ENCODE data around the gene TM4SF18. TPM values are rescaled to one million over a fixed set of nuclear protein-coding genes. Genes with fewer than 3 reads are reported as not detected.

TM4SF18 gene
- total RNA-seq, 4 donors from 2014 or later, result 1.8 to 7.9 (median 3.4) TPM

DNA sequence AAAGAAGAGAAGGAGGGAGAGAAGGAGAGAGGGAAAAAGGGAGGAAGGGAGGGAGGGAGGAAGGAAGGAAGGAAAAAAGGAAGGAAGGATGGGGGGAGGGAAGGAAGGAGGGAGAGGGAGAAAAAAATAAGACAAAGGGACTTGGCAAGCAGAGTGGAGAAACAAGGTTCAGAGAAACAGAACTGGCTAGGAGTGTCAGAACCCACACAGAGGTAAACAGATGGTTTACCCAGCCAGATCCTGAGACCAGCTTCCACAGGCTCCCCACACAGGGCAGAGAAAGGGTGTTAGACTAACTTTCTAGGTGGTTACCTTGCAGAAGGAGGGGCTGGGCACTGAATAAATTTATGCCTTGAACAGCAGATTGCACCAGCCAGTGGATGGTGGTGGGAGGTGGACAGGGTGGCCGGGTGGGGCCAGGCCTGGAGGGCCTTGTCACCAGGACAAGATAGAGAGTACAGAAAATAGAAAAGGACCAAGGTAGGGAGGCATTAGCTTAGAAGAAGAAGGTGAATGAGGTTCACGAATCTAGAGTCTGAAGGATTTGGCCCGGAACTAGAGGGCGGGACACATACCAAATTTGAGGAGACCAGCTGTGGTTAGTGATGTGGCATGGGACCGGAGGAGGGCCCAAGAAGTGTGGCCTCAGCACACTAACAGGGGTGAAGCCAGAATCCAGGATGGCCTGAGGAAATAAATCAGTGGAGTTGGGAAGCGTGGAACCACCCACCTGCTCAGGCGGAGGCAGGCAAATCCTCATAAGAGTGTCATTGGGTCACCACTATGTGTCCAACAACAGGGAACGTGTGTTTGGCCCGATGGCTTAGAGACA, 45.3 kb upstream of the TM4SF18 start:
- no peaks in the 10 kb centered on the region for H3K9me3 ChIP-seq
- peak overlapping the region; percentile 87 for H3K27ac ChIP-seq
- H3K36me3 ChIP-seq, result no peaks in the 10 kb centered on the region
- WGBS, result 79% methylated on average over 9 of the region's 9 CpGs
- DNase-seq (ENCODE audit: low spot score in 2 of 2), result no peak
- TF ChIP-seq EP300 (IDR thresholded peaks at IDR 0.05) (no peak), POLR2AphosphoS5 (IDR thresholded peaks at IDR 0.05) (no peak), POLR2A (IDR thresholded peaks at IDR 0.05) (no peak)
- TF ChIP-seq, protein P1, sequence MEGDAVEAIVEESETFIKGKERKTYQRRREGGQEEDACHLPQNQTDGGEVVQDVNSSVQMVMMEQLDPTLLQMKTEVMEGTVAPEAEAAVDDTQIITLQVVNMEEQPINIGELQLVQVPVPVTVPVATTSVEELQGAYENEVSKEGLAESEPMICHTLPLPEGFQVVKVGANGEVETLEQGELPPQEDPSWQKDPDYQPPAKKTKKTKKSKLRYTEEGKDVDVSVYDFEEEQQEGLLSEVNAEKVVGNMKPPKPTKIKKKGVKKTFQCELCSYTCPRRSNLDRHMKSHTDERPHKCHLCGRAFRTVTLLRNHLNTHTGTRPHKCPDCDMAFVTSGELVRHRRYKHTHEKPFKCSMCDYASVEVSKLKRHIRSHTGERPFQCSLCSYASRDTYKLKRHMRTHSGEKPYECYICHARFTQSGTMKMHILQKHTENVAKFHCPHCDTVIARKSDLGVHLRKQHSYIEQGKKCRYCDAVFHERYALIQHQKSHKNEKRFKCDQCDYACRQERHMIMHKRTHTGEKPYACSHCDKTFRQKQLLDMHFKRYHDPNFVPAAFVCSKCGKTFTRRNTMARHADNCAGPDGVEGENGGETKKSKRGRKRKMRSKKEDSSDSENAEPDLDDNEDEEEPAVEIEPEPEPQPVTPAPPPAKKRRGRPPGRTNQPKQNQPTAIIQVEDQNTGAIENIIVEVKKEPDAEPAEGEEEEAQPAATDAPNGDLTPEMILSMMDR (IDR thresholded peaks at IDR 0.05), result no peak
- H3K4me3 ChIP-seq, result peak overlapping the region; percentile 45
- H3K4me1 ChIP-seq, result peaks cover 40% of the 10 kb centered on the region
- no peaks in the 10 kb centered on the region for H3K27me3 ChIP-seq

DNA sequence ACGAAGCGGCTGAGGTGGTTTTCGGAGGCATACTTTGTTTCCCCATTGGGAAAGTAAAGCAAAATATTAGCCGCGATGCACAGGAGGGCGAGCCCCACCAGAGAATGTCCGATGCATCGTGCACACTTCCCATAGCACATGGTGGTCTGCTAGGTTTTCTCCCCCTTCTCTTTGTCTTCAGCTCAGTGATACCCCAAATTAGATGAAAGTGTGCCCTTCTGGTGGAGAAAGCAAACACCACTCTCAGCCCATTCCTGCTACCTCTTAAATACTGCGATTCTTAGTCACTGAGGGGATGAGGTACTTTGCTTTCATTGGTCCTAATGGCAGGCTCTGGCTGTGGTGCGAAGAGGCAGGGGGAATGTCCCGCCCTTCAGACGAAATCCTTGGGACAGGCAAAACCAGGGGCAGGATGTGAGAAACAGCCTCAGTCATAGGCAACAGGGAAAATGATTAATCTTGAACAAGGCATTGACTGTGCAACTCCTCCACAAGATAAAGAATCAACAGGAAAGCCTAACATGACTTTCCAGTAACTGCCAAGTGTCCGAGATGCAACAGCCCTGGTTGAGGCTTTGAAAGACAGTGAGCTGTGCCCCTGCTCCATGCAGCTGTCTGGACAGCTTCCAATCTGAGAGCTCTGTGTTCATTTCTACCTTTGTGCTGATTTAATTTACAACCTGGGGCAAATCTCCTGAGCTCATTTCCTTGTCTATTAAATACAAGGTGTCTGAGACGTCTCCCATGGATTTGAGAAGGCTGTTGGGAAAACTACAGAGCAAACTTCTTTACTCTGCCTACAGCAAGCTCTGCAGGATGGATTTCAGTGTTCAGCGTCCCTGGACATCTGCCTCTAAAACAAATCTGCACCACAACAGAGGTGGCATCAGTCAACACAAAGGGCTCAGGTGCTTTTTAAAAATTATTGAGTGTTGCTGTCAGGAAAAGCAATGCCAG, 44.2 kb upstream of the TM4SF18 start, which contains the start of gene TM4SF1:
TSS of gene TM4SF1 (minus strand) at position 242 of the 957 bp plus-strand sequence. CDS start at position 140, 102 bp downstream.
- 48% methylated on average over 15 of the region's 15 CpGs for WGBS
- Histone ChIP-seq H3K27me3 (no peaks in the 10 kb centered on the region), H3K4me1 (peaks cover 48% of the 10 kb centered on the region), H3K9me3 (no peaks in the 10 kb centered on the region), H3K36me3 (no peaks in the 10 kb centered on the region), H3K27ac (peak within 1 kb of the TSS; percentile 87), H3K4me3 (peak within 1 kb of the TSS; percentile 45)
- DNase-seq (ENCODE audit: low spot score in 2 of 2), result no peak
- peak in 1 of 3 donors; percentile 6 for TF ChIP-seq POLR2AphosphoS5 (IDR thresholded peaks at IDR 0.05)
- TF ChIP-seq EP300 (IDR thresholded peaks at IDR 0.05), result no peak
- no peak for TF ChIP-seq POLR2A (IDR thresholded peaks at IDR 0.05)
- TF ChIP-seq, protein P1 (IDR thresholded peaks at IDR 0.05), result no peak

DNA sequence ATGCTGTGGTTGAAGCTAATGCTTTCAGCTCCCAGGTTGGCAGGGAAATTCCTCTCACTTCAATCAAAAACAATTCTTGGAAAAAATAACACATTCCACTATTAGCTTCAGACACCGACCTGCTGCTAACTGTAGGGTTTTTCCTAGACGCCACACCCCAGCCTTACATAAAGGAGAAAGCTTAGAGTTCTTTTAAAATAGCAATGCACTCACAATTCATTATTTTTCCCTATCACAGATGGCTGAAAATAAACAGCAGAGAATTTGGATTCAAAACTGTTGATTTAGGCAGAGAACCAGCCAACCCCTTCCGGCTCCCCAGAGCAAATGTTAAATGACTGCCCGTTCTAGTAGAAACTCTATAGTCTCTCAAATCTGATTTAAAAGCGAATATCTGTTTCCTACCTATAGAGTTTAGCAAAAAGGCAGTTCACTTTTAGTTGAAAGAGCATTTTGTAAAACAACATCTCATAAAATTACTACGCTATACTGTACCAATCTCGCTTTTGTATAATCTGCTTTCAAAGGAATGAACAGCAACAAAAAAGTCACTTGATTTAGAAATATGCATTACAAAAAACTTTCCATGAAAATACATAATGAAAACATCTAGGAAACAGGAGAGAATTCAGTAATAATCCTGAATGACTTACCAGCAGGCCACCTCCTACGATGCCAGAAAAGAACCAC, 43.4 kb upstream of the TM4SF18 start:
- Histone ChIP-seq H3K4me3 (peak overlapping the region; percentile 45), H3K27me3 (no peaks in the 10 kb centered on the region), H3K27ac (peak overlapping the region; percentile 87), H3K36me3 (no peaks in the 10 kb centered on the region), H3K9me3 (no peaks in the 10 kb centered on the region), H3K4me1 (peaks cover 47% of the 10 kb centered on the region)
- no peak for DNase-seq (ENCODE audit: low spot score in 2 of 2)
- 31% methylated on average over 8 of the region's 8 CpGs for WGBS
- TF ChIP-seq POLR2AphosphoS5 (IDR thresholded peaks at IDR 0.05) (peak in 1 of 3 donors; percentile 8), EP300 (IDR thresholded peaks at IDR 0.05) (no peak), POLR2A (IDR thresholded peaks at IDR 0.05) (no peak)
- TF ChIP-seq, protein P1 (IDR thresholded peaks at IDR 0.05), result no peak

DNA sequence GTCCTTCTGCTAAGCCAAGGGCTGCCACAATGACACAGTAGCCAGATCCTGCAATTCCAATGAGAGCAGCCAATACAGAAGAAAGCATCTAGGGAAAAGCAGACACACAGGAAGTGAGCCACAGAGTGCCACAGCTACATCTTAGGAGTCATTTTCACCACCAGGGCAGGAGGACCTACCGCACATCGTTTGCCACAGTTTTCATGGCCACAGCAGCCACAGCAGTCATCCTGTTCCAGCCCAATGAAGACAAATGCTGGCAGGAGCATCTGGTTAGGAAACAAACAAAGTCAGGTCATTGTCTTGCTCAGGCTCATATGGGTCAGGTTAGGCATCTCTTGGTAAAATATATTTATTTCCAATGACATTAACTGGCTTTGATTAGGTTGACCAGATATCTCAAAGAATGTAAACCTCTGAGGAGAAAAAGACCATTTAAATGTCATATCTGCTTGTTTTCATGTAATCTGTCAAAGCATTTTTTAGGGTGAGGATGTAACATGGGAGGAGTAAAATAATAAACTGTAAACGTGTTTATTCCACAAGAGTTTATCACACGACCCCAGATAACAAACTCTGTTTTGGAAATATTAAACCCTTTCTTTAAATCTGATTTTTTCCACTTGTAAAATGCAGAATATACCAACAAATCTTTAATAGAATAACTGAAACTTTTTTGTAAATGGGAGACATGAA, 42.2 kb upstream of the TM4SF18 start:
- 63% methylated on average over 4 of the region's 4 CpGs for WGBS
- peak overlapping the region; percentile 87 for H3K27ac ChIP-seq
- H3K36me3 ChIP-seq, result no peaks in the 10 kb centered on the region
- H3K4me3 ChIP-seq, result peak overlapping the region; percentile 45
- no peaks in the 10 kb centered on the region for H3K27me3 ChIP-seq
- H3K4me1 ChIP-seq, result peaks cover 59% of the 10 kb centered on the region
- no peak for DNase-seq (ENCODE audit: low spot score in 2 of 2)
- H3K9me3 ChIP-seq, result no peaks in the 10 kb centered on the region
- no peak for TF ChIP-seq POLR2A (IDR thresholded peaks at IDR 0.05)
- TF ChIP-seq, protein P1 (IDR thresholded peaks at IDR 0.05), result no peak
- no peak for TF ChIP-seq POLR2AphosphoS5 (IDR thresholded peaks at IDR 0.05)
- no peak for TF ChIP-seq EP300 (IDR thresholded peaks at IDR 0.05)
